Thymus (tissue), 11 donors: ENCODE measurements around the gene SNRPD1. TPM values are rescaled to one million over a fixed set of nuclear protein-coding genes. Genes with fewer than 3 reads are reported as not detected.

Experiments used
- DNase-seq, 9 donors: peaks; one replicate each; pipeline ENCODE4 v3.0.0-alpha.2; 2013; ENCODE audit warnings: low spot score in 9 of 9, low read depth in 6 of 9, missing footprints in 1 of 9
- H3K27ac ChIP-seq, 2 donors: one replicate each; pipeline ENCODE4 v1.5.1; 2013; ENCODE audit warnings: control low read depth in 1 of 2, low read depth in 1 of 2, low read length in 1 of 2, mild to moderate bottlenecking in 1 of 2, moderate library complexity in 1 of 2
- H3K27me3 ChIP-seq, 2 donors: one replicate each; pipeline ENCODE4 v1.5.1; 2013; ENCODE audit warnings: low read length in 1 of 2; ENCODE audit not compliant: control insufficient read depth in 2 of 2, insufficient read depth in 1 of 2
- H3K36me3 ChIP-seq, 2 donors: one replicate each; pipeline ENCODE4 v1.5.1; 2013; ENCODE audit warnings: low read length in 1 of 2, mild to moderate bottlenecking in 1 of 2, moderate library complexity in 1 of 2; ENCODE audit not compliant: control insufficient read depth in 2 of 2, insufficient read depth in 2 of 2
- H3K4me1 ChIP-seq, 2 donors: one replicate each; pipeline ENCODE4 v1.5.1; 2013; ENCODE audit warnings: low read length in 2 of 2; ENCODE audit not compliant: control insufficient read depth in 2 of 2, insufficient read depth in 2 of 2
- H3K4me3 ChIP-seq, 2 donors: one replicate each; pipeline ENCODE4 v1.5.1; 2013; ENCODE audit warnings: low read length in 2 of 2, control low read depth in 1 of 2, mild to moderate bottlenecking in 1 of 2
- H3K9me3 ChIP-seq, 2 donors: one replicate each; pipeline ENCODE4 v1.5.1; 2013; ENCODE audit warnings: low read length in 1 of 2, mild to moderate bottlenecking in 1 of 2; ENCODE audit not compliant: control insufficient read depth in 2 of 2, insufficient read depth in 1 of 2
- WGBS: extraction: QIAGEN DNeasy Blood & Tissue Kit; methylation state at CpG from one replicate; pipeline ENCODE4 v1.1.7; 2013; 5-methylcytosine and 5-hydroxymethylcytosine counted together
- polyA plus RNA-seq: library from polyadenylated mRNA; stranded (reverse); fragments of 200-250 nt; gene quantifications from one replicate; pipeline ENCODE4 v1.2.3, GENCODE V29; 2013
- total RNA-seq: library from RNA; stranded (reverse); fragments of 120-200 nt; gene quantifications from one replicate; pipeline ENCODE4 v1.2.4, GENCODE V29; 2013
- donor health status: healthy.

Gene SNRPD1
- total and polyA plus RNA-seq, 2 donors, result 27.7 to 165 TPM

- 98% methylated on average over 6 of the region's 6 CpGs for WGBS
- no peaks in the 10 kb centered on the region for H3K9me3 ChIP-seq
- H3K27ac ChIP-seq, result no peak overlapping the region
- H3K4me1 ChIP-seq, result peaks cover 2 to 4% of the 10 kb centered on the region in 2 donors
- DNase-seq, result no peak
- no peaks in the 10 kb centered on the region for H3K27me3 ChIP-seq
- no peak overlapping the region for H3K4me3 ChIP-seq
- peaks cover 0 to 7% of the 10 kb centered on the region in 2 donors for H3K36me3 ChIP-seq
Measured at GRCh38 chr18:21680161-21680560, 68.0 kb downstream of the SNRPD1 start.

GRCh38 chr18:21682371-21683051 is 70.4 kb downstream of the SNRPD1 start:
- Histone ChIP-seq H3K9me3 (no peaks in the 10 kb centered on the region), H3K4me3 (peak overlapping the region; percentile 28 to 42), H3K4me1 (peaks cover 2 to 4% of the 10 kb centered on the region in 2 donors), H3K27me3 (no peaks in the 10 kb centered on the region), H3K36me3 (peaks cover 5 to 6% of the 10 kb centered on the region in 2 donors), H3K27ac (peak overlapping the region; percentile 72 to 83)
- WGBS, result 18% methylated on average over 11 of the region's 11 CpGs
- peak in 7 of 9 donors; percentile 4 to 74 (median 34) for DNase-seq

Other genes starting within 250 kb of the SNRPD1 start
- gene ESCO1, start 11.6 kb upstream of the SNRPD1 start, total RNA-seq, result 28.5 TPM
- 31.0 TPM for gene ESCO1, start 11.6 kb upstream of the SNRPD1 start, polyA plus RNA-seq
- gene ABHD3, start 92.5 kb downstream of the SNRPD1 start, total RNA-seq, result 25.7 TPM
- gene ABHD3, start 92.5 kb downstream of the SNRPD1 start, polyA plus RNA-seq, result 77.9 TPM
- gene MIB1, start 128.5 kb downstream of the SNRPD1 start, total RNA-seq, result 33.2 TPM
- gene MIB1, start 128.5 kb downstream of the SNRPD1 start, polyA plus RNA-seq, result 8.8 TPM